GM08714 (cell line): ENCODE results near the gene P2RX2.

ENCODE experiments used
- H3K4me3 ChIP-seq: fragments of 200-500 bp; sonication (Bioruptor generic); 2 replicates; pipeline ENCODE4 v1.5.1; 2014; ENCODE audit warnings: mild to moderate bottlenecking, low read length, inconsistent platforms
- ZNF274 ChIP-seq: IDR thresholded peaks from 2 replicates; pipeline ENCODE4 v1.6.1; 2012; ENCODE audit warnings: mild to moderate bottlenecking, low read depth, low read length

Gene P2RX2

GRCh38 chr12:132625731-132626430 lies 7.3 kb downstream of the P2RX2 start:
- H3K4me3 ChIP-seq = no peak overlapping the region
- no peak for TF ChIP-seq ZNF274

- TF ChIP-seq ZNF274 = no peak
- no peak overlapping the region for H3K4me3 ChIP-seq
Observed at GRCh38 chr12:132629330-132629729, 10.8 kb downstream of the P2RX2 start.

- no peak for TF ChIP-seq ZNF274
Observed at GRCh38 chr12:132630672-132631071, 12.1 kb downstream of the P2RX2 start.

GRCh38 chr12:132631666-132632065 lies 13.1 kb downstream of the P2RX2 start:
- H3K4me3 ChIP-seq = no peak overlapping the region
- TF ChIP-seq ZNF274 = no peak

More at GRCh38 chr12:132630672-132631071, 12.1 kb downstream of the P2RX2 start:
- no peak overlapping the region for H3K4me3 ChIP-seq

GRCh38 chr12:132632521-132633228 lies 14.1 kb downstream of the P2RX2 start:
- H3K4me3 ChIP-seq = no peak overlapping the region
- TF ChIP-seq ZNF274 = no peak

- TF ChIP-seq ZNF274 = no peak
- no peak overlapping the region for H3K4me3 ChIP-seq
Observed at GRCh38 chr12:132633398-132633797, 14.8 kb downstream of the P2RX2 start.

- TF ChIP-seq ZNF274 = no peak
- no peak overlapping the region for H3K4me3 ChIP-seq
Observed at GRCh38 chr12:132633901-132634300, 15.3 kb downstream of the P2RX2 start.

GRCh38 chr12:132634411-132634990 lies 15.9 kb downstream of the P2RX2 start:
- no peak overlapping the region for H3K4me3 ChIP-seq
- no peak for TF ChIP-seq ZNF274

GRCh38 chr12:132635076-132635955 lies 16.7 kb downstream of the P2RX2 start:
- H3K4me3 ChIP-seq = no peak overlapping the region
- TF ChIP-seq ZNF274 = no peak

GRCh38 chr12:132637811-132638210 lies 19.2 kb downstream of the P2RX2 start:
- no peak for TF ChIP-seq ZNF274
- H3K4me3 ChIP-seq = no peak overlapping the region

- H3K4me3 ChIP-seq = no peak overlapping the region
- no peak for TF ChIP-seq ZNF274
Observed at GRCh38 chr12:132638541-132639408, 20.2 kb downstream of the P2RX2 start.

GRCh38 chr12:132639956-132640520 lies 21.5 kb downstream of the P2RX2 start:
- no peak overlapping the region for H3K4me3 ChIP-seq
- no peak for TF ChIP-seq ZNF274

- no peak overlapping the region for H3K4me3 ChIP-seq
- no peak for TF ChIP-seq ZNF274
Observed at GRCh38 chr12:132640936-132641335, 22.4 kb downstream of the P2RX2 start.
